ENCODE measurements around the gene UBR1.

DNA sequence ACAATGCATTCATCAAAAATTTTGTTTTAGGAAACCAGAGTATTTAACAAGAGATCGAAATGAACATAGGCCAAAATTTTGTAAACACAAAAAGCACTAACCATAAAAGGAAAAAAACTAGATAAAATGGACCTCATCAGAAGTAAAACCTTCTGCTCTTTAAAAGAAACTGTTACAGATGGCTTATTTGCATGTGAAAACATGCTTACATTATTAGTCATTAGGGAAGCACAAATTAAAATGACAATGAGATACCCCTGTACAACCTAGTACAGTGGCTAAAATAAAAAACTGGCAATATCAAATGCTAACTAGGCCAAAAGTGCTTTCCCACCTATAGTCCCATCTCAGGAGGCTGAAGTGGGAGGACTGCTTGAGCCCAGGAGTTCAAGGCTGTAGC, 19.3 kb downstream of the UBR1 start:
- TF ChIP-seq, protein P1, sequence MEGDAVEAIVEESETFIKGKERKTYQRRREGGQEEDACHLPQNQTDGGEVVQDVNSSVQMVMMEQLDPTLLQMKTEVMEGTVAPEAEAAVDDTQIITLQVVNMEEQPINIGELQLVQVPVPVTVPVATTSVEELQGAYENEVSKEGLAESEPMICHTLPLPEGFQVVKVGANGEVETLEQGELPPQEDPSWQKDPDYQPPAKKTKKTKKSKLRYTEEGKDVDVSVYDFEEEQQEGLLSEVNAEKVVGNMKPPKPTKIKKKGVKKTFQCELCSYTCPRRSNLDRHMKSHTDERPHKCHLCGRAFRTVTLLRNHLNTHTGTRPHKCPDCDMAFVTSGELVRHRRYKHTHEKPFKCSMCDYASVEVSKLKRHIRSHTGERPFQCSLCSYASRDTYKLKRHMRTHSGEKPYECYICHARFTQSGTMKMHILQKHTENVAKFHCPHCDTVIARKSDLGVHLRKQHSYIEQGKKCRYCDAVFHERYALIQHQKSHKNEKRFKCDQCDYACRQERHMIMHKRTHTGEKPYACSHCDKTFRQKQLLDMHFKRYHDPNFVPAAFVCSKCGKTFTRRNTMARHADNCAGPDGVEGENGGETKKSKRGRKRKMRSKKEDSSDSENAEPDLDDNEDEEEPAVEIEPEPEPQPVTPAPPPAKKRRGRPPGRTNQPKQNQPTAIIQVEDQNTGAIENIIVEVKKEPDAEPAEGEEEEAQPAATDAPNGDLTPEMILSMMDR (conservative IDR thresholded peaks at IDR 0.05 in 1 of 2, IDR thresholded peaks at IDR 0.05 in 1 of 2; ENCODE audit: low read depth in 1 of 2, low read length in 2 of 2): no peak
- TF ChIP-seq EZH2 (IDR thresholded peaks at IDR 0.05; ENCODE audit: low read length, missing control alignments): no peak
